WTC11 (cell line): ENCODE data around the gene FAM13A. TPM values are rescaled to one million over a fixed set of nuclear protein-coding genes. Genes with fewer than 3 reads are reported as not detected.

ENCODE experiments used
- ATAC-seq: fragments of 200-7000 bp; cut with Tn5 transposase; 2 replicates; pipeline ENCODE4 v1.10.0; 2021; ENCODE audit warnings: mild to moderate bottlenecking, moderate library complexity
- CTCF ChIA-PET: fragments of 300-600 bp; sonication (Branson Sonifier 250); formaldehyde crosslinking; loops from one replicate; lab custom pipeline; 2021; ENCODE audit warnings: antibody characterized with exemption; lab: Charles Lee
- POLR2A ChIA-PET: fragments of 350-600 bp; sonication (Branson Sonifier 250); formaldehyde crosslinking; loops from one replicate; lab custom pipeline; 2021; ENCODE audit warnings: antibody characterized with exemption; lab: Charles Lee
- DNase-seq: peaks from one replicate; pipeline ENCODE4 v3.0.0; 2021; ENCODE audit warnings: low spot score
- H3K27ac Mint-ChIP-seq: 2 replicates; pipeline ENCODE4 v1.8.0; 2021; ENCODE audit warnings: mixed read lengths
- H3K27me3 Mint-ChIP-seq: 2 replicates; pipeline ENCODE4 v1.8.0; 2021; ENCODE audit warnings: low read depth, mild to moderate bottlenecking, moderate library complexity, mixed read lengths
- H3K36me3 Mint-ChIP-seq: 2 replicates; pipeline ENCODE4 v1.8.0; 2021; ENCODE audit warnings: mixed read lengths
- H3K4me1 Mint-ChIP-seq: 2 replicates; pipeline ENCODE4 v1.8.0; 2022; ENCODE audit warnings: mixed read lengths
- H3K4me3 Mint-ChIP-seq: 2 replicates; pipeline ENCODE4 v1.8.0; 2021; ENCODE audit warnings: mild to moderate bottlenecking, moderate library complexity, mixed read lengths
- H3K9me3 Mint-ChIP-seq: 2 replicates; pipeline ENCODE4 v1.8.0; 2021; ENCODE audit warnings: mixed read lengths
- CDX4 ChIP-seq: fragments of 250-450 bp; sonication (Bioruptor Pico); IDR thresholded peaks from 2 replicates; pipeline ENCODE4 v1.9.0; 2021; ENCODE audit warnings: moderate library complexity, mild to moderate bottlenecking, inconsistent platforms, borderline replicate concordance
- CREM ChIP-seq: sonication (generic); formaldehyde crosslinking; IDR thresholded peaks from 2 replicates; pipeline ENCODE4 v1.8.1; 2022; ENCODE audit warnings: mild to moderate bottlenecking, missing genetic modification reagents, moderate library complexity
- E2F4 ChIP-seq: sonication (generic); formaldehyde crosslinking; IDR thresholded peaks from 2 replicates; pipeline ENCODE4 v1.8.1; 2022; ENCODE audit warnings: low read depth, mild to moderate bottlenecking, moderate library complexity, missing genetic modification reagents, borderline replicate concordance
- IRF2 ChIP-seq: sonication (generic); formaldehyde crosslinking; IDR thresholded peaks from 2 replicates; pipeline ENCODE4 v1.8.0; 2022; ENCODE audit warnings: low read depth, missing genetic modification reagents, borderline replicate concordance
- NFE2L1 ChIP-seq: sonication (generic); formaldehyde crosslinking; IDR thresholded peaks from 2 replicates; pipeline ENCODE4 v1.8.1; 2023; ENCODE audit warnings: missing genetic modification reagents
- NFYB ChIP-seq: sonication (generic); formaldehyde crosslinking; conservative IDR thresholded peaks from 2 replicates; pipeline ENCODE4 v1.8.0; 2022; ENCODE audit warnings: low read depth, missing genetic modification reagents
- ZNF219 ChIP-seq: sonication (generic); formaldehyde crosslinking; IDR thresholded peaks from 2 replicates; pipeline ENCODE4 v1.8.0; 2023; ENCODE audit warnings: missing genetic modification reagents, mild to moderate bottlenecking, borderline replicate concordance
- ZNF232 ChIP-seq: sonication (generic); formaldehyde crosslinking; IDR thresholded peaks from 2 replicates; pipeline ENCODE4 v1.8.0; 2022; ENCODE audit warnings: mild to moderate bottlenecking, missing genetic modification reagents
- ZNF317 ChIP-seq: sonication (generic); formaldehyde crosslinking; IDR thresholded peaks from 2 replicates; pipeline ENCODE4 v1.8.1; 2023; ENCODE audit warnings: low read depth, mild to moderate bottlenecking, moderate library complexity, missing genetic modification reagents, borderline replicate concordance
- ZNF416 ChIP-seq: fragments of 250-450 bp; sonication (Bioruptor Pico); IDR thresholded peaks from 2 replicates; pipeline ENCODE4 v1.9.0; 2021; ENCODE audit warnings: mild to moderate bottlenecking, inconsistent platforms
- ZNF423 ChIP-seq: fragments of 250-450 bp; sonication (Bioruptor Pico); IDR thresholded peaks from 2 replicates; pipeline ENCODE4 v2.1.2; 2022; ENCODE audit warnings: mild to moderate bottlenecking, moderate library complexity
- total RNA-seq: library from RNA; stranded (reverse); gene quantifications from 3 replicates; pipeline ENCODE4 v1.2.3, GENCODE V29; 2021
- TF ChIP-seq, protein P1 (sequence below): fragments of 250-450 bp; sonication (Bioruptor Pico); IDR thresholded peaks from 2 replicates; pipeline ENCODE4 v1.9.0; 2021; ENCODE audit warnings: mild to moderate bottlenecking, borderline replicate concordance
- TF ChIP-seq, protein P2 (sequence below): sonication (generic); formaldehyde crosslinking; IDR thresholded peaks from 2 replicates; pipeline ENCODE4 v1.8.1; 2022; ENCODE audit warnings: missing genetic modification reagents, borderline replicate concordance
- TF ChIP-seq, protein P3 (sequence below): sonication (generic); formaldehyde crosslinking; IDR thresholded peaks from 2 replicates; pipeline ENCODE4 v1.8.0; 2023; ENCODE audit warnings: missing genetic modification reagents, mild to moderate bottlenecking, borderline replicate concordance
- TF ChIP-seq, protein P4 (sequence below): fragments of 200-600 bp; IDR thresholded peaks from 2 replicates; pipeline ENCODE4 v1.8.0; 2022; ENCODE audit warnings: antibody characterized with exemption

The FAM13A gene
- total RNA-seq, 1 experiment from 2014 or later, result 14.6 TPM

GRCh38 chr4:88965053-88965452, 91.9 kb downstream of the FAM13A start (continued):
- TF ChIP-seq, protein P1, sequence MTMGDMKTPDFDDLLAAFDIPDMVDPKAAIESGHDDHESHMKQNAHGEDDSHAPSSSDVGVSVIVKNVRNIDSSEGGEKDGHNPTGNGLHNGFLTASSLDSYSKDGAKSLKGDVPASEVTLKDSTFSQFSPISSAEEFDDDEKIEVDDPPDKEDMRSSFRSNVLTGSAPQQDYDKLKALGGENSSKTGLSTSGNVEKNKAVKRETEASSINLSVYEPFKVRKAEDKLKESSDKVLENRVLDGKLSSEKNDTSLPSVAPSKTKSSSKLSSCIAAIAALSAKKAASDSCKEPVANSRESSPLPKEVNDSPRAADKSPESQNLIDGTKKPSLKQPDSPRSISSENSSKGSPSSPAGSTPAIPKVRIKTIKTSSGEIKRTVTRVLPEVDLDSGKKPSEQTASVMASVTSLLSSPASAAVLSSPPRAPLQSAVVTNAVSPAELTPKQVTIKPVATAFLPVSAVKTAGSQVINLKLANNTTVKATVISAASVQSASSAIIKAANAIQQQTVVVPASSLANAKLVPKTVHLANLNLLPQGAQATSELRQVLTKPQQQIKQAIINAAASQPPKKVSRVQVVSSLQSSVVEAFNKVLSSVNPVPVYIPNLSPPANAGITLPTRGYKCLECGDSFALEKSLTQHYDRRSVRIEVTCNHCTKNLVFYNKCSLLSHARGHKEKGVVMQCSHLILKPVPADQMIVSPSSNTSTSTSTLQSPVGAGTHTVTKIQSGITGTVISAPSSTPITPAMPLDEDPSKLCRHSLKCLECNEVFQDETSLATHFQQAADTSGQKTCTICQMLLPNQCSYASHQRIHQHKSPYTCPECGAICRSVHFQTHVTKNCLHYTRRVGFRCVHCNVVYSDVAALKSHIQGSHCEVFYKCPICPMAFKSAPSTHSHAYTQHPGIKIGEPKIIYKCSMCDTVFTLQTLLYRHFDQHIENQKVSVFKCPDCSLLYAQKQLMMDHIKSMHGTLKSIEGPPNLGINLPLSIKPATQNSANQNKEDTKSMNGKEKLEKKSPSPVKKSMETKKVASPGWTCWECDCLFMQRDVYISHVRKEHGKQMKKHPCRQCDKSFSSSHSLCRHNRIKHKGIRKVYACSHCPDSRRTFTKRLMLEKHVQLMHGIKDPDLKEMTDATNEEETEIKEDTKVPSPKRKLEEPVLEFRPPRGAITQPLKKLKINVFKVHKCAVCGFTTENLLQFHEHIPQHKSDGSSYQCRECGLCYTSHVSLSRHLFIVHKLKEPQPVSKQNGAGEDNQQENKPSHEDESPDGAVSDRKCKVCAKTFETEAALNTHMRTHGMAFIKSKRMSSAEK (CRISPR knock-in tag), result no peak
- TF ChIP-seq ZNF219 (CRISPR knock-in tag) (no peak), ZNF423 (no peak)

GRCh38 chr4:88964450-88964849, 92.5 kb downstream of the FAM13A start:
- Mint-ChIP-seq H3K27ac (no peak overlapping the region), H3K4me3 (no peak overlapping the region), H3K27me3 (no peaks in the 10 kb centered on the region)
- no peak for TF ChIP-seq CREM (CRISPR knock-in tag)
- TF ChIP-seq, protein P2, sequence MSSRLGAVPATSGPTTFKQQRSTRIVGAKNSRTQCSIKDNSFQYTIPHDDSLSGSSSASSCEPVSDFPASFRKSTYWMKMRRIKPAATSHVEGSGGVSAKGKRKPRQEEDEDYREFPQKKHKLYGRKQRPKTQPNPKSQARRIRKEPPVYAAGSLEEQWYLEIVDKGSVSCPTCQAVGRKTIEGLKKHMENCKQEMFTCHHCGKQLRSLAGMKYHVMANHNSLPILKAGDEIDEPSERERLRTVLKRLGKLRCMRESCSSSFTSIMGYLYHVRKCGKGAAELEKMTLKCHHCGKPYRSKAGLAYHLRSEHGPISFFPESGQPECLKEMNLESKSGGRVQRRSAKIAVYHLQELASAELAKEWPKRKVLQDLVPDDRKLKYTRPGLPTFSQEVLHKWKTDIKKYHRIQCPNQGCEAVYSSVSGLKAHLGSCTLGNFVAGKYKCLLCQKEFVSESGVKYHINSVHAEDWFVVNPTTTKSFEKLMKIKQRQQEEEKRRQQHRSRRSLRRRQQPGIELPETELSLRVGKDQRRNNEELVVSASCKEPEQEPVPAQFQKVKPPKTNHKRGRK (CRISPR knock-in tag), result no peak
- no peak for TF ChIP-seq IRF2 (CRISPR knock-in tag)
- no peak for TF ChIP-seq CDX4 (CRISPR knock-in tag)
- TF ChIP-seq ZNF232 (CRISPR knock-in tag), result no peak
- TF ChIP-seq NFYB (CRISPR knock-in tag), result no peak
- TF ChIP-seq, protein P3, sequence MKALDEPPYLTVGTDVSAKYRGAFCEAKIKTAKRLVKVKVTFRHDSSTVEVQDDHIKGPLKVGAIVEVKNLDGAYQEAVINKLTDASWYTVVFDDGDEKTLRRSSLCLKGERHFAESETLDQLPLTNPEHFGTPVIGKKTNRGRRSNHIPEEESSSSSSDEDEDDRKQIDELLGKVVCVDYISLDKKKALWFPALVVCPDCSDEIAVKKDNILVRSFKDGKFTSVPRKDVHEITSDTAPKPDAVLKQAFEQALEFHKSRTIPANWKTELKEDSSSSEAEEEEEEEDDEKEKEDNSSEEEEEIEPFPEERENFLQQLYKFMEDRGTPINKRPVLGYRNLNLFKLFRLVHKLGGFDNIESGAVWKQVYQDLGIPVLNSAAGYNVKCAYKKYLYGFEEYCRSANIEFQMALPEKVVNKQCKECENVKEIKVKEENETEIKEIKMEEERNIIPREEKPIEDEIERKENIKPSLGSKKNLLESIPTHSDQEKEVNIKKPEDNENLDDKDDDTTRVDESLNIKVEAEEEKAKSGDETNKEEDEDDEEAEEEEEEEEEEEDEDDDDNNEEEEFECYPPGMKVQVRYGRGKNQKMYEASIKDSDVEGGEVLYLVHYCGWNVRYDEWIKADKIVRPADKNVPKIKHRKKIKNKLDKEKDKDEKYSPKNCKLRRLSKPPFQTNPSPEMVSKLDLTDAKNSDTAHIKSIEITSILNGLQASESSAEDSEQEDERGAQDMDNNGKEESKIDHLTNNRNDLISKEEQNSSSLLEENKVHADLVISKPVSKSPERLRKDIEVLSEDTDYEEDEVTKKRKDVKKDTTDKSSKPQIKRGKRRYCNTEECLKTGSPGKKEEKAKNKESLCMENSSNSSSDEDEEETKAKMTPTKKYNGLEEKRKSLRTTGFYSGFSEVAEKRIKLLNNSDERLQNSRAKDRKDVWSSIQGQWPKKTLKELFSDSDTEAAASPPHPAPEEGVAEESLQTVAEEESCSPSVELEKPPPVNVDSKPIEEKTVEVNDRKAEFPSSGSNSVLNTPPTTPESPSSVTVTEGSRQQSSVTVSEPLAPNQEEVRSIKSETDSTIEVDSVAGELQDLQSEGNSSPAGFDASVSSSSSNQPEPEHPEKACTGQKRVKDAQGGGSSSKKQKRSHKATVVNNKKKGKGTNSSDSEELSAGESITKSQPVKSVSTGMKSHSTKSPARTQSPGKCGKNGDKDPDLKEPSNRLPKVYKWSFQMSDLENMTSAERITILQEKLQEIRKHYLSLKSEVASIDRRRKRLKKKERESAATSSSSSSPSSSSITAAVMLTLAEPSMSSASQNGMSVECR (CRISPR knock-in tag), result no peak
- TF ChIP-seq E2F4 (CRISPR knock-in tag), result no peak
- no peak for TF ChIP-seq ZNF416 (CRISPR knock-in tag)
- TF ChIP-seq, protein P4, sequence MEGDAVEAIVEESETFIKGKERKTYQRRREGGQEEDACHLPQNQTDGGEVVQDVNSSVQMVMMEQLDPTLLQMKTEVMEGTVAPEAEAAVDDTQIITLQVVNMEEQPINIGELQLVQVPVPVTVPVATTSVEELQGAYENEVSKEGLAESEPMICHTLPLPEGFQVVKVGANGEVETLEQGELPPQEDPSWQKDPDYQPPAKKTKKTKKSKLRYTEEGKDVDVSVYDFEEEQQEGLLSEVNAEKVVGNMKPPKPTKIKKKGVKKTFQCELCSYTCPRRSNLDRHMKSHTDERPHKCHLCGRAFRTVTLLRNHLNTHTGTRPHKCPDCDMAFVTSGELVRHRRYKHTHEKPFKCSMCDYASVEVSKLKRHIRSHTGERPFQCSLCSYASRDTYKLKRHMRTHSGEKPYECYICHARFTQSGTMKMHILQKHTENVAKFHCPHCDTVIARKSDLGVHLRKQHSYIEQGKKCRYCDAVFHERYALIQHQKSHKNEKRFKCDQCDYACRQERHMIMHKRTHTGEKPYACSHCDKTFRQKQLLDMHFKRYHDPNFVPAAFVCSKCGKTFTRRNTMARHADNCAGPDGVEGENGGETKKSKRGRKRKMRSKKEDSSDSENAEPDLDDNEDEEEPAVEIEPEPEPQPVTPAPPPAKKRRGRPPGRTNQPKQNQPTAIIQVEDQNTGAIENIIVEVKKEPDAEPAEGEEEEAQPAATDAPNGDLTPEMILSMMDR, result no peak
- TF ChIP-seq NFE2L1, result no peak
- no peak for TF ChIP-seq ZNF317 (CRISPR knock-in tag)
- TF ChIP-seq, all 79 proteins: peak for 0
- ATAC-seq (no peak), DNase-seq (no peak)
- ChIA-PET CTCF (no interaction called here), POLR2A (interaction anchor here (0.7 kb wide), 1 partner anchor 461 kb away, joined by 3 read pairs; no protein-coding TSS in a partner anchor)
- peaks cover 3% of the 10 kb centered on the region for H3K9me3 Mint-ChIP-seq
- peaks cover 42% of the 10 kb centered on the region for H3K4me1 Mint-ChIP-seq
- peaks cover 3% of the 10 kb centered on the region for H3K36me3 Mint-ChIP-seq
